BJ (cell line): ENCODE results near the gene NELL2. TPM values are rescaled to one million over a fixed set of nuclear protein-coding genes. Genes with fewer than 3 reads are reported as not detected.

Experiments used
- CTCF ChIA-PET: fragments of 350-600 bp; formaldehyde crosslinking; extraction: SDS; loops from one replicate; lab custom pipeline; 2021; ENCODE audit warnings: antibody characterized with exemption, inconsistent platforms; lab: Yijun Ruan, JAX
- POLR2A ChIA-PET: fragments of 300-600 bp; sonication (Branson Sonifier 250); formaldehyde crosslinking; extraction: SDS; loops from one replicate; lab custom pipeline; 2021; ENCODE audit warnings: antibody characterized with exemption; lab: Charles Lee
- DNase-seq: peaks from one replicate; pipeline ENCODE4 v3.0.0-alpha.2; 2011; ENCODE audit warnings: low read depth
- H3K27me3 ChIP-seq: 2 replicates; pipeline ENCODE4 v1.6.0; 2011; ENCODE audit warnings: low read length; ENCODE audit not compliant: control insufficient read depth, insufficient read depth
- H3K36me3 ChIP-seq: 2 replicates; pipeline ENCODE4 v1.5.1; 2011; ENCODE audit warnings: low read length; ENCODE audit not compliant: control insufficient read depth, insufficient read depth
- H3K4me3 ChIP-seq: 2 replicates; pipeline ENCODE4 v1.5.1; 2011; ENCODE audit warnings: low read depth, mild to moderate bottlenecking, control low read depth, low read length
- CTCF ChIP-seq: IDR thresholded peaks from 2 replicates; pipeline ENCODE4 v1.5.1; 2011; ENCODE audit warnings: low read depth, mild to moderate bottlenecking, control low read depth, inconsistent platforms, low read length, moderate library complexity; ENCODE audit not compliant: insufficient read depth
- polyA plus RNA-seq: library from polyadenylated mRNA; depleted of rRNA; stranded (reverse); fragments of >200 nt; gene quantifications from 2 replicates; pipeline ENCODE4 v1.2.3, GENCODE V29; 2011

NELL2 gene
- polyA plus RNA-seq, 1 experiment, result 0.23 TPM

GRCh38 chr12:44779766-44780165 is 96.3 kb downstream of the NELL2 start:
- no peak for DNase-seq
- TF ChIP-seq CTCF, result no peak
- no peaks in the 10 kb centered on the region for H3K36me3 ChIP-seq
- no peaks in the 10 kb centered on the region for H3K27me3 ChIP-seq
- ChIA-PET CTCF (no interaction called here), POLR2A (no interaction called here)
- no peak overlapping the region for H3K4me3 ChIP-seq

- Histone ChIP-seq H3K27me3 (no peaks in the 10 kb centered on the region), H3K4me3 (no peak overlapping the region), H3K36me3 (no peaks in the 10 kb centered on the region)
- DNase-seq, result no peak
- ChIA-PET CTCF (no interaction called here), POLR2A (no interaction called here)
- TF ChIP-seq CTCF, result no peak
Observed at GRCh38 chr12:44778863-44779262, 97.3 kb downstream of the NELL2 start.

- no peak for TF ChIP-seq CTCF
- H3K36me3 ChIP-seq, result no peaks in the 10 kb centered on the region
- CTCF ChIA-PET, result interaction anchor here (3.0 kb wide), 1 partner anchor 15 kb away, joined by 12 read pairs; no protein-coding TSS in a partner anchor
- no peak for DNase-seq
- H3K27me3 ChIP-seq, result no peaks in the 10 kb centered on the region
- H3K4me3 ChIP-seq, result no peak overlapping the region
- POLR2A ChIA-PET, result no interaction called here
Observed at GRCh38 chr12:44777044-44777443, 99.1 kb downstream of the NELL2 start.

- no peaks in the 10 kb centered on the region for H3K36me3 ChIP-seq
- no peaks in the 10 kb centered on the region for H3K27me3 ChIP-seq
- no peak for DNase-seq
- ChIA-PET POLR2A (no interaction called here), CTCF (interaction anchor here (1.5 to 3.0 kb wide), 3 partner anchors 13 to 24 kb away, joined by 5 to 12 read pairs (median 5); no protein-coding TSS in a partner anchor)
- H3K4me3 ChIP-seq, result no peak overlapping the region
- TF ChIP-seq CTCF, result no peak
Observed at GRCh38 chr12:44775901-44776300, 100.2 kb downstream of the NELL2 start.

GRCh38 chr12:44774815-44775411 is 101.2 kb downstream of the NELL2 start:
- no peaks in the 10 kb centered on the region for H3K36me3 ChIP-seq
- no peaks in the 10 kb centered on the region for H3K27me3 ChIP-seq
- peak; percentile 73 for TF ChIP-seq CTCF
- ChIA-PET POLR2A (no interaction called here), CTCF (interaction anchor here (1.0 to 3.0 kb wide), 4 partner anchors 9 to 23 kb away, joined by 5 to 12 read pairs (median 6); no protein-coding TSS in a partner anchor)
- no peak for DNase-seq
- no peak overlapping the region for H3K4me3 ChIP-seq
